Measurements from ENCODE around the gene AKT3.

DNA sequence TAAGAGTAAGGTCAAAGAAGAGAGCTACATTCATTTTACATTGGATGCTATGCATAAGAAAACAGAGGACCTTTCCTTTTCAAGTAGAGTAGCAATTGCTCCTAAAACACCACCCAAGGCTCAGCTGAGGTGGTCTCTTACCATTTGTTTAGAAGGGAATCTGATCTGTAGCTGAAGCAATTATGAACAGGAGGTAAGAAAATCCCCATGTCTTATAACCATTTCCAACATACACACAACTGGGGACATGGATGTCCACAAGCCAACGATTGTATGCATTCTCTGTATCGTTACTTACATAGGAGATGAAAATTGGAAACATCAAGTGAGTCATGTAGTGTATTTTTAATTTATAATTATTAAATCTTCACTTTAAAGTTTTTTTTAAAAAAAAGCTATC, 132.0 kb downstream of the AKT3 start:
- no peak for TF ChIP-seq EZH2 (IDR thresholded peaks at IDR 0.05; ENCODE audit: low read length, missing control alignments)
- TF ChIP-seq, protein P1, sequence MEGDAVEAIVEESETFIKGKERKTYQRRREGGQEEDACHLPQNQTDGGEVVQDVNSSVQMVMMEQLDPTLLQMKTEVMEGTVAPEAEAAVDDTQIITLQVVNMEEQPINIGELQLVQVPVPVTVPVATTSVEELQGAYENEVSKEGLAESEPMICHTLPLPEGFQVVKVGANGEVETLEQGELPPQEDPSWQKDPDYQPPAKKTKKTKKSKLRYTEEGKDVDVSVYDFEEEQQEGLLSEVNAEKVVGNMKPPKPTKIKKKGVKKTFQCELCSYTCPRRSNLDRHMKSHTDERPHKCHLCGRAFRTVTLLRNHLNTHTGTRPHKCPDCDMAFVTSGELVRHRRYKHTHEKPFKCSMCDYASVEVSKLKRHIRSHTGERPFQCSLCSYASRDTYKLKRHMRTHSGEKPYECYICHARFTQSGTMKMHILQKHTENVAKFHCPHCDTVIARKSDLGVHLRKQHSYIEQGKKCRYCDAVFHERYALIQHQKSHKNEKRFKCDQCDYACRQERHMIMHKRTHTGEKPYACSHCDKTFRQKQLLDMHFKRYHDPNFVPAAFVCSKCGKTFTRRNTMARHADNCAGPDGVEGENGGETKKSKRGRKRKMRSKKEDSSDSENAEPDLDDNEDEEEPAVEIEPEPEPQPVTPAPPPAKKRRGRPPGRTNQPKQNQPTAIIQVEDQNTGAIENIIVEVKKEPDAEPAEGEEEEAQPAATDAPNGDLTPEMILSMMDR (conservative IDR thresholded peaks at IDR 0.05 in 1 of 2, IDR thresholded peaks at IDR 0.05 in 1 of 2; ENCODE audit: low read depth in 1 of 2, low read length in 2 of 2), result no peak

Data from fibroblast of lung (primary cell).